ENCODE data around the gene PTPRT. TPM values are rescaled to one million over a fixed set of nuclear protein-coding genes. Genes with fewer than 3 reads are reported as not detected.

The PTPRT gene
- total RNA-seq, 1 experiment from 2014 or later, result not detected

DNA sequence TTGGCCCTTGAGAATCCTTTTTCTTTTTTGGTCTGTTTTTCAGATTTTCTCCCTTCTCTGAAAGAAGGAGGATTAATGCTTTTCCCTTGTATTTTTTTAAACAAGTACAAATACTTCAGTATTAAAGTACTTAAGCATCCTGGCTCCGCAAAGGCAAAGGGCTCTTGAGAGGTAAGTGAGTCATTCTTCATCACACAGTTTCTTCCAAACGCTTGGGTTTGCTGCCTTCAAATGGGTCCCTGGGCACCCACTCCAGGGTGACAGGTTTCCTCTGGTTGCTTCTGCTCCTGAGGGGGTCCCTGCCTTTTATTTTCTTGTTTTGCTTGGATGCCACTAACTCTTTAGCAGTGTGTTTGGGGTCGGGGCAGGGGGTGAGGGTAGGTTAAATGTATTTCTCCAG, 437.1 kb downstream of the PTPRT start:
- DNase-seq, result no peak
- BruUV-seq (replicated peaks), result no TSS peak
- no peaks in the 10 kb centered on the region for H3K36me3 Mint-ChIP-seq (ENCODE audit: insufficient read depth, unreplicated experiment)
- intact Hi-C loops (cut with micrococcal nuclease; ENCODE audit: unreplicated experiment), result no loop called here
- H3K4me1 Mint-ChIP-seq (ENCODE audit: low read depth, unreplicated experiment), result no peaks in the 10 kb centered on the region
- CTCF ChIA-PET, result no interaction called here
- H3K27ac Mint-ChIP-seq (ENCODE audit: unreplicated experiment), result no peak overlapping the region
- peaks cover 2% of the 10 kb centered on the region for H3K9me3 Mint-ChIP-seq (ENCODE audit: low read depth, unreplicated experiment)
- no peak overlapping the region for H3K4me3 Mint-ChIP-seq (ENCODE audit: low read depth, unreplicated experiment)
- H3K27me3 Mint-ChIP-seq (ENCODE audit: unreplicated experiment), result peaks cover 13% of the 10 kb centered on the region
- TF ChIP-seq, protein P1, sequence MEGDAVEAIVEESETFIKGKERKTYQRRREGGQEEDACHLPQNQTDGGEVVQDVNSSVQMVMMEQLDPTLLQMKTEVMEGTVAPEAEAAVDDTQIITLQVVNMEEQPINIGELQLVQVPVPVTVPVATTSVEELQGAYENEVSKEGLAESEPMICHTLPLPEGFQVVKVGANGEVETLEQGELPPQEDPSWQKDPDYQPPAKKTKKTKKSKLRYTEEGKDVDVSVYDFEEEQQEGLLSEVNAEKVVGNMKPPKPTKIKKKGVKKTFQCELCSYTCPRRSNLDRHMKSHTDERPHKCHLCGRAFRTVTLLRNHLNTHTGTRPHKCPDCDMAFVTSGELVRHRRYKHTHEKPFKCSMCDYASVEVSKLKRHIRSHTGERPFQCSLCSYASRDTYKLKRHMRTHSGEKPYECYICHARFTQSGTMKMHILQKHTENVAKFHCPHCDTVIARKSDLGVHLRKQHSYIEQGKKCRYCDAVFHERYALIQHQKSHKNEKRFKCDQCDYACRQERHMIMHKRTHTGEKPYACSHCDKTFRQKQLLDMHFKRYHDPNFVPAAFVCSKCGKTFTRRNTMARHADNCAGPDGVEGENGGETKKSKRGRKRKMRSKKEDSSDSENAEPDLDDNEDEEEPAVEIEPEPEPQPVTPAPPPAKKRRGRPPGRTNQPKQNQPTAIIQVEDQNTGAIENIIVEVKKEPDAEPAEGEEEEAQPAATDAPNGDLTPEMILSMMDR (IDR thresholded peaks at IDR 0.05; ENCODE audit: unreplicated experiment), result no peak

DNA sequence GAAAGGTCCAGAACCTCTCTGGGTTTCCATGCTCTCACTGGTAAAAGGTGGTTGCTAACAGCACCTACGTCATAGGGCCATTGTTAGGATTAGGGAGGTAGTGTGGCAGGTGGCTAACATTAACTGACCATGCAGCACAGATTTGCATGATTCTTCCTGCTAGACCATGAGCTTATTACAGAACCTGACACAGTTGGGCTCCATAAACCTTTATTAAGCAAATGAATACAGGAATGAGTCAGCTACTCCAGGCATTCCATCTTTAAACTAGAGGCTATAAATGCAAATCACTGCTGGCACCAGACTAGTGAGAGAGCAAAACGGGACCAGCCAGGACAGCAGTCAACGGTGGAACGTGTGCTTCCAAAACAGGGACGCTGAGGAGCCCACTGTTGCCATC, 440.1 kb downstream of the PTPRT start:
- peaks cover 13% of the 10 kb centered on the region for H3K27me3 Mint-ChIP-seq (ENCODE audit: unreplicated experiment)
- no peak for DNase-seq
- intact Hi-C loops (cut with micrococcal nuclease; ENCODE audit: unreplicated experiment), result no loop called here
- H3K4me1 Mint-ChIP-seq (ENCODE audit: low read depth, unreplicated experiment), result no peaks in the 10 kb centered on the region
- TF ChIP-seq, protein P1 (IDR thresholded peaks at IDR 0.05; ENCODE audit: unreplicated experiment), result no peak
- peaks cover 2% of the 10 kb centered on the region for H3K9me3 Mint-ChIP-seq (ENCODE audit: low read depth, unreplicated experiment)
- no TSS peak for BruUV-seq (replicated peaks)
- H3K36me3 Mint-ChIP-seq (ENCODE audit: insufficient read depth, unreplicated experiment), result no peaks in the 10 kb centered on the region
- CTCF ChIA-PET, result interaction anchor here (0.6 kb wide), 1 partner anchor 159 kb away, joined by 3 read pairs; no protein-coding TSS in a partner anchor
- H3K4me3 Mint-ChIP-seq (ENCODE audit: low read depth, unreplicated experiment), result no peak overlapping the region
- no peak overlapping the region for H3K27ac Mint-ChIP-seq (ENCODE audit: unreplicated experiment)

DNA sequence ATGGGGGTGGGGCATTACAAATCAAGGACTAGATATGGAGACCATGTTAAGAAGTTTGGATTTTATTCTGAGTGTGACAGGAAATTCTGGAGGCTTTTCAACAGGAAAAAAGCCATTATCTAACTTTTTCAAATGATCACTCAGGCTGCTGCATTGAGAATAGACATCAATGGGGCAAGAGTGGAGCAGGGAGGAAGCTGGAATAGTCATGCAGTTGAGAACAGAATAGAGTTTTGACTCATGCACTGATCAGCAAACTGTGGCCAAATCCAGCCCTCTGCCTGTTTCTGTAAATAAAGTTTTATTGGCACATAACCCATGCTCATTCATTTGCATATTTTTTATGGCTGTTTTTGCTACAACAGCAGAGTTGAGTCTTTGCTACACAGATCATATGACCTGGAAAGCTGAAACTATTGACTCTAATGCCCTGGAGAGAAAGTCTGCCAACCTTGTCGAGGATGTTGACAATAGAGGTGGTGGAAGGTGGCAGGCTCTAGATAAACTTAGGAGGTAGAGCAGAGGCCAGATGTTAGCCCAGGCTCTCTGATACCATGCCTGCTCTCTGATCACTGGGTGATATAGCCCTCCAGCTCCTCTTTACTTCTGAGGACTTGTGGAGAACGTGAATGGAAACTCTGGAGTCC, 441.8 kb downstream of the PTPRT start:
- CTCF ChIA-PET, result interaction anchor here (1.0 kb wide), 1 partner anchor 18 kb away, joined by 4 read pairs; no protein-coding TSS in a partner anchor
- TF ChIP-seq, protein P1 (IDR thresholded peaks at IDR 0.05; ENCODE audit: unreplicated experiment), result no peak
- BruUV-seq (replicated peaks), result no TSS peak
- intact Hi-C loops (cut with micrococcal nuclease; ENCODE audit: unreplicated experiment), result no loop called here
- no peak for DNase-seq
- Mint-ChIP-seq H3K27ac (ENCODE audit: unreplicated experiment) (no peak overlapping the region), H3K27me3 (ENCODE audit: unreplicated experiment) (peaks cover 19% of the 10 kb centered on the region), H3K9me3 (ENCODE audit: low read depth, unreplicated experiment) (peaks cover 2% of the 10 kb centered on the region), H3K36me3 (ENCODE audit: insufficient read depth, unreplicated experiment) (no peaks in the 10 kb centered on the region), H3K4me3 (ENCODE audit: low read depth, unreplicated experiment) (no peak overlapping the region), H3K4me1 (ENCODE audit: low read depth, unreplicated experiment) (no peaks in the 10 kb centered on the region)

DNA sequence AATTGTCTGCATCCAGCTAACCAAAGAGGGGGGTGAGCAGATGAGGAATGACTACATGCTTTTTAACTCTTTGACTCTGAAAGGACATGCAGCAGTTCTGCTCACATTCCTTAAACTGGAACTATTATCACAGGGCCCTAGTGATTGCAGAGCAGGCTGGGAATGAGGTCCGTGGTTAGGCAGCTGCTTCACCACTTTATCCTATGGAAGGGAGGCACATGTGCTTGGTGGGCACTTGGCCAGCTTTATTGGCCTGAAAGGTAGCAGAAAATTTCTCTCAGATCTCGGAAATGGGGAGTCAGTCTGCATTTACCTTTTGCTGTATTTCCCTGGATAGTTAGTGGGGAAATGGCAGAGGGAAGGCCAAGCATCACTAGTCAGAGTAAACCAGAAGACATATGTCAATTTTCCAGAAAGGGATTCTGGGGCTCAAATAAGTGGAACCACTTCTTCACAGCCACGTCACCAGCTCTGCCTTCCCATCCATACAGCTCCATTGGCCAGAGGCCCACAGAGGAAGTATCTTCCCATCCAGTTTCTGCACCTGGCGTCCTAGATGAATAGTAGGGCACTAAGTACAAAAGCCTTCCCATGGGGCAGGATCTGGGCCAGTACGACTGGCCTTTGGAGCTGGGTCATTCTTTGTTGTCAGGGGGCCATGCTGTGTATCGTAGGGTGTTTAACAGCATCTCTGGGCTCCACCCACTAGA, 444.8 kb downstream of the PTPRT start:
- H3K9me3 Mint-ChIP-seq (ENCODE audit: low read depth, unreplicated experiment), result peaks cover 3% of the 10 kb centered on the region
- CTCF ChIA-PET, result no interaction called here

More for the DNA sequence above, 444.8 kb downstream of the PTPRT start:
- H3K4me1 Mint-ChIP-seq (ENCODE audit: low read depth, unreplicated experiment), result no peaks in the 10 kb centered on the region
- TF ChIP-seq, protein P1 (IDR thresholded peaks at IDR 0.05; ENCODE audit: unreplicated experiment), result no peak
- no TSS peak for BruUV-seq (replicated peaks)
- no peaks in the 10 kb centered on the region for H3K36me3 Mint-ChIP-seq (ENCODE audit: insufficient read depth, unreplicated experiment)
- no peak overlapping the region for H3K4me3 Mint-ChIP-seq (ENCODE audit: low read depth, unreplicated experiment)
- H3K27me3 Mint-ChIP-seq (ENCODE audit: unreplicated experiment), result peaks cover 14% of the 10 kb centered on the region
- intact Hi-C loops (cut with micrococcal nuclease; ENCODE audit: unreplicated experiment), result no loop called here
- H3K27ac Mint-ChIP-seq (ENCODE audit: unreplicated experiment), result no peak overlapping the region
- no peak for DNase-seq
